Measurements from ENCODE around the gene SPON2. TPM values are rescaled to one million over a fixed set of nuclear protein-coding genes. Genes with fewer than 3 reads are reported as not detected.
A peak's percentile ranks its signal among the peaks of the same experiment; 100 is the strongest.

Gene SPON2
- total and polyA plus RNA-seq, 5 experiments from 2014 or later = 8.5 to 45.9 (median 16.5) TPM

DNA sequence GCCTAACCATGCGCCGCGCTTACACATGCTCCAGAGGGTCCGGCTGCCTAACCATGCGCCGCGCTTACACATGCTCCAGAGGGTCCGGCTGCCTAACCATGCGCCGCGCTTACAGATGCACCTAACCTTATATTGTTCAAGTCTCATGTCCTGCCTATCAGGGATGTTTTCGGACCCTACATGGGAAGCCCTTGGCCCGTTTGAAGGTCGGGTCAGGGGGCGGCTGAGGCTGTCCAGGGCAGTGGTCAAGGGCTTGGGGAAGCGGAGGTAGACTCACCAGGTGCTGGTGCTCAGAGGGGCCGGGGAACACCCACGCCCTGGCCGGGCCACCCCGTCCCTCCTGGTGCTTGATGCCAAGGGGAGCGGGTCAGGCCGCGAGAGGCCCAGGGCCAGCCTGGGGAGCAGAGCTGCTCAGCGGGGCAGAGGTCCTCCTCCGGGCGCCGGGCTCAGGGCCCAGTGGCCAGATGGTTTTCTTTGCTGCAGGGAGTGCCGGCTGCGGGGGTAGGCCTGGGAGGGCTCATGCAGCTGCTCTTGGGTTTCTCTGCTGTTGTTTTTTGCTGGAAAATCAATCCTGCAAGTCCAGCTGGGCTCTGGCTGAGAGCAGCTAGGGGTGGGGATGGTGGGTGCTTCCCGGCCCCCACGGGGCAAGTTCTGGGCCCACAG lies 35.4 kb upstream of the SPON2 start:
- Mint-ChIP-seq H3K4me1 (peaks cover 8 to 30% (median 18%) of the 10 kb centered on the region in 4 donors), H3K9me3 (no peaks in the 10 kb centered on the region), H3K27me3 (no peaks in the 10 kb centered on the region), H3K36me3 (peaks cover 0 to 8% (median 0%) of the 10 kb centered on the region in 3 donors), H3K4me3 (no peak overlapping the region), H3K27ac (no peak overlapping the region)
- ATAC-seq = no peak
- peak in 1 of 10 donors; percentile 57 for DNase-seq
- POLR2A ChIA-PET = interaction anchor here (0.6 kb wide), 1 partner anchor 8 kb away, joined by 3 read pairs; no protein-coding TSS in a partner anchor

- Mint-ChIP-seq H3K4me1 (peaks cover 10 to 36% (median 23%) of the 10 kb centered on the region in 4 donors), H3K9me3 (no peaks in the 10 kb centered on the region), H3K27ac (no peak overlapping the region), H3K27me3 (no peaks in the 10 kb centered on the region), H3K36me3 (peaks cover 0 to 8% (median 0%) of the 10 kb centered on the region in 3 donors), H3K4me3 (no peak overlapping the region)
- DNase-seq (peak in 1 of 10 donors; percentile 50), ATAC-seq (no peak)
- POLR2A ChIA-PET = no interaction called here
Measured at GRCh38 chr4:1207157-1207470, 34.7 kb upstream of the SPON2 start.

- Mint-ChIP-seq H3K36me3 (peaks cover 0 to 2% (median 0%) of the 10 kb centered on the region in 3 donors), H3K27me3 (no peaks in the 10 kb centered on the region), H3K4me3 (no peak overlapping the region), H3K4me1 (peaks cover 14 to 42% (median 29%) of the 10 kb centered on the region in 4 donors), H3K27ac (peak overlapping the region in 1 of 10 donors; percentile 43), H3K9me3 (no peaks in the 10 kb centered on the region)
- ATAC-seq = no peak
- POLR2A ChIA-PET = no interaction called here
- DNase-seq = peak in 2 of 10 donors; percentile 10 to 60
Measured at GRCh38 chr4:1206299-1207156, 34.1 kb upstream of the SPON2 start.

GRCh38 chr4:1205586-1206298 lies 33.4 kb upstream of the SPON2 start:
- Mint-ChIP-seq H3K27me3 (no peaks in the 10 kb centered on the region), H3K4me1 (peaks cover 14 to 48% (median 34%) of the 10 kb centered on the region in 4 donors), H3K9me3 (no peaks in the 10 kb centered on the region), H3K36me3 (no peaks in the 10 kb centered on the region), H3K27ac (peak overlapping the region in 1 of 10 donors; percentile 72), H3K4me3 (no peak overlapping the region)
- DNase-seq = peak in 2 of 10 donors; percentile 16 to 57
- ATAC-seq = no peak
- POLR2A ChIA-PET = interaction anchor here (0.8 kb wide), 1 partner anchor 18 kb away, joined by 6 read pairs; no protein-coding TSS in a partner anchor

GRCh38 chr4:1204828-1205585 lies 32.6 kb upstream of the SPON2 start:
- POLR2A ChIA-PET = interaction anchor here (0.8 kb wide), 1 partner anchor 17 kb away, joined by 6 read pairs; no protein-coding TSS in a partner anchor
- Mint-ChIP-seq H3K4me3 (no peak overlapping the region), H3K27me3 (no peaks in the 10 kb centered on the region), H3K36me3 (no peaks in the 10 kb centered on the region), H3K9me3 (no peaks in the 10 kb centered on the region), H3K4me1 (peaks cover 14 to 55% (median 40%) of the 10 kb centered on the region in 4 donors), H3K27ac (peak overlapping the region; percentile 4 to 99 (median 74))
- DNase-seq (peak in 2 of 10 donors; percentile 16 to 57), ATAC-seq (no peak)

GRCh38 chr4:1204286-1204827 lies 32.0 kb upstream of the SPON2 start:
- Mint-ChIP-seq H3K4me1 (peaks cover 14 to 58% (median 46%) of the 10 kb centered on the region in 4 donors), H3K9me3 (no peaks in the 10 kb centered on the region), H3K27ac (peak overlapping the region; percentile 72 to 99 (median 95)), H3K4me3 (peak overlapping the region in 3 of 10 donors; percentile 39 to 74 (median 46)), H3K36me3 (no peaks in the 10 kb centered on the region), H3K27me3 (no peaks in the 10 kb centered on the region)
- POLR2A ChIA-PET = interaction anchor here (2.5 to 5.2 kb wide), 3 partner anchors 8 to 44 kb away, joined by 14 to 52 read pairs (median 26); partner anchors contain the start of gene CTBP1
- DNase-seq (no peak), ATAC-seq (no peak)

DNA sequence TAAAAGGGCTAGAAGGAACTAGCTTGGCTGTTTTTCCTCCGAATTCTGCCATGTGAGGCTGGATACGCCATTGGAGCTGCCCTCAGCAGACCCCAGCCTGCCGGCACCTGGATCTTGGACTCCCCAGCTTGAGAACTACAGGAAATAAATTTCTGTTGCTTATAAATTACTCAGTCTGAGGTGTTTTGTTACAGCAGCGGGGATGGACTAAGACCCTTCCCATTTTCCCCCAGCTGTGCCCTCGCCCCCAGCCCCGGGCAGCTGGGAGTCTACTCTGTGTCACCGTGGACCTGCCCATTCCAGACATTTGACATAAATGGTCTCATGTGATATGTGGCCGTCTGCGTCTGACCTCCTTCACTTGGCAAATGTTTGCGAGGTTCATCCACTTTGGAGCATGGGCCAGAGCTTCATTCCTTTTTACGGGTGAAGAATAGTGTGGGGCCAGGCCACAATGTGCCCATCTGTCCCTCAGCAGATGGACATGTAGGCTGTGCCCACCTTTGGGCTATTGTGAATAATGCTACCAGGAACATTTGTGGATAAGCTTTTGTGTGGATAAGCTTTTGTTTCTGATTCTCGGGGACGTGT lies 30.7 kb upstream of the SPON2 start:
- Mint-ChIP-seq H3K4me3 (peak overlapping the region in 5 of 10 donors; percentile 14 to 74 (median 39)), H3K4me1 (peaks cover 11 to 57% (median 45%) of the 10 kb centered on the region in 4 donors)

DNA sequence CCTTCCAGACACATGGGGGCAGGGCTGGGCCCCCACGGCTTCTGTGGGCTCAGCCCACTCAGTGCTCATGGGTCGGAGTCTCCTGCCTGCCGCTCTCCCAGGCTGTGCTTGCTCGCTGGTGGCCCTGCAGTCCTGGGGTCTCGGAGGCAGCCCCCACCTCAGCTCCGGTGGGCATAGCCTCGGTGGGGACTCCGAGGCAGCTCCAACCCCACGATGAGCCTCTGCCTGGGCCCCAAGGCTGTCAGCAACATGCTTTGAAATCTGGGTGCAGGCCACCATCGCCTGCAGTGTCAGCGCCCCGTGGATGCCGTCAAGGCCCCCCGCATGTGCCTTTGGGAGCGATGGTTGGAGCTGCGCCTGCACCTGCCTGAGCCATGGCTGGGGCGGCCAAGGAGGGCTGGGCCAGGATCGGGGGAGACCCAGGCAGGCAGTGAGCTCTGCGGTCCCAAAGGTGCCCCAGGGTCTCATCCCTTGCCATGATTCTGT lies 30.2 kb upstream of the SPON2 start:
- Mint-ChIP-seq H3K27me3 (no peaks in the 10 kb centered on the region), H3K9me3 (no peaks in the 10 kb centered on the region), H3K4me1 (peaks cover 13 to 60% (median 46%) of the 10 kb centered on the region in 4 donors), H3K36me3 (peaks cover 0 to 8% (median 4%) of the 10 kb centered on the region in 3 donors), H3K4me3 (peak overlapping the region; percentile 76 to 94 (median 82)), H3K27ac (peak overlapping the region; percentile 93 to 99 (median 98))
- POLR2A ChIA-PET = interaction anchor here (0.8 to 5.2 kb wide), 9 partner anchors 10 to 144 kb away, joined by 4 to 52 read pairs (median 14); partner anchors contain the start of genes CTBP1 and SPON2
- ATAC-seq (no peak), DNase-seq (peak in 2 of 10 donors; percentile 16 to 63)

More for the DNA sequence above, 30.7 kb upstream of the SPON2 start:
- Mint-ChIP-seq H3K9me3 (no peaks in the 10 kb centered on the region), H3K36me3 (peaks cover 0 to 5% (median 2%) of the 10 kb centered on the region in 3 donors), H3K27ac (peak overlapping the region in 9 of 10 donors; percentile 78 to 99 (median 97)), H3K27me3 (no peaks in the 10 kb centered on the region)
- DNase-seq (peak in 1 of 10 donors; percentile 13), ATAC-seq (no peak)
- POLR2A ChIA-PET = interaction anchor here (0.5 to 5.2 kb wide), 12 partner anchors 9 to 1369 kb away, joined by 3 to 52 read pairs (median 8); partner anchors contain the start of genes CTBP1 and SPON2

- peak; percentile 50 to 93 (median 87) for DNase-seq
- H3K4me3 Mint-ChIP-seq = peak overlapping the region; percentile 76 to 94 (median 82)
- H3K36me3 Mint-ChIP-seq = peaks cover 0 to 13% (median 7%) of the 10 kb centered on the region in 3 donors
- H3K27me3 Mint-ChIP-seq = no peaks in the 10 kb centered on the region
- H3K27ac Mint-ChIP-seq = peak overlapping the region; percentile 93 to 99 (median 98)
- no peaks in the 10 kb centered on the region for H3K9me3 Mint-ChIP-seq
- ATAC-seq = peak; percentile 81 to 82
- POLR2A ChIA-PET = interaction anchor here (0.7 to 5.2 kb wide), 14 partner anchors 11 to 403 kb away, joined by 3 to 52 read pairs (median 6); partner anchors contain the start of genes CTBP1 and SPON2
- H3K4me1 Mint-ChIP-seq = peaks cover 14 to 60% (median 46%) of the 10 kb centered on the region in 4 donors
Measured at GRCh38 chr4:1201851-1202525, 29.6 kb upstream of the SPON2 start.

DNA sequence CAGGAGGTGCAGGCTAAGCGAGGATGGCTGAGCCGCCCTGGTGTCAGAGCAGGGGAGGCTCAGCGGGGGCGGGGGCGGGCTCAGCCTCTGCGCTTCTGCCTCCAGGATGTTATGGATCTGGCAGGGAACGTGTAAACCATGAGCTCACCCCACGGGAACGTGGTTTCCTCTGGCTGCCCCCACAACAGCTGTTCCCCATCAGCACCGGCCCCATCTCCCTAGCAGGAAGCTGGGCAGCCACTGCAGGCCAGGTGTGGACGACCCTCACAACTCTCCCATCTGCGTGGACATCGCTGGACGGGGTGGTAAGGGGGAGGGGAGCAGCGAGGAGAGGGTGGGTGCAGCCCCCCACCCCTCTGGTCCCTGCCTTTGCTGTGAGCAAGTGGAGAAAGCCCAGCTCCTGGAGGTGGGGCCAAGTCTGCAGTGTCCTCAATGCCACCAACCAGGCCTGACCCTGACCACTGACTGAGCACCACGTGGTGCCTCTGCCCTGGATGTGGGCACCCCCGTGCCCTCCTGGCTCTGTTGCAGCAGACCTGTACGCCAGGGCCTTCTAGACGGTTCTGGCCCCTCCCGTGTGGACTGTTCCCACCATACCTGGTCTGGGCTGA lies 28.1 kb upstream of the SPON2 start:
- peak overlapping the region; percentile 76 to 94 (median 82) for H3K4me3 Mint-ChIP-seq
- peaks cover 16 to 65% (median 47%) of the 10 kb centered on the region in 4 donors for H3K4me1 Mint-ChIP-seq
- H3K9me3 Mint-ChIP-seq = no peaks in the 10 kb centered on the region
- DNase-seq (peak in 2 of 10 donors; percentile 12 to 56), ATAC-seq (no peak)
- no peaks in the 10 kb centered on the region for H3K27me3 Mint-ChIP-seq
- H3K27ac Mint-ChIP-seq = peak overlapping the region; percentile 25 to 99 (median 97)
- H3K36me3 Mint-ChIP-seq = peaks cover 0 to 18% (median 12%) of the 10 kb centered on the region in 3 donors
- POLR2A ChIA-PET = interaction anchor here (0.5 to 5.2 kb wide), 4 partner anchors 17 to 493 kb away, joined by 3 to 52 read pairs (median 5); partner anchors contain the start of gene CTBP1

Measured in naive thymus-derived CD8-positive, alpha-beta T cell (primary cell).